GM12801 (cell line): ENCODE measurements around the gene NLRC5.

Source experiments
- CTCF ChIP-seq: IDR thresholded peaks from one replicate; pipeline ENCODE4 v1.5.1; 2011; ENCODE audit warnings: control low read depth; ENCODE audit not compliant: insufficient read length; ENCODE audit errors: extremely low read depth

The NLRC5 gene

GRCh38 chr16:57069053-57069452 lies 79.7 kb downstream of the NLRC5 start:
- TF ChIP-seq CTCF = no peak

GRCh38 chr16:57069635-57070370 lies 80.4 kb downstream of the NLRC5 start:
- no peak for TF ChIP-seq CTCF

DNA sequence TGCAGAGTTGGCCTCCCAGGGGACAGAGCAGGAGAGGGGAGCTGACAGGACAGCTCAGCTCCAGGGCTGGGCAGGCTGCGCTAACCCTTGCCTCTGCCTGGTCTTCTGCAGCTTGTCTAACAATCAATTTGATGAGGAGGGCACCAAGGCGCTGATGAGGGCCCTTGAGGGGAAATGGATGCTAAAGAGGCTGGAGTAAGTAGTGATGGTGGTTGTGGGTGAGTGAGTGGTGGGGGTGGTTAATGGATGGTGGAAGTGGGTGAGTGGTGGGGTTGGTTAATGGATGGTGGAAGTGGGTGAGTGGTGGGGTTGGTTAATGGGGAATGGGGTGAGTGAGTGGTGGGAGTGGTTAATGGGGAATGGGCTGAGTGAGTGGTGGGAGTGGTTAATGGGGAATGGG lies 81.1 kb downstream of the NLRC5 start:
- no peak for TF ChIP-seq CTCF

DNA sequence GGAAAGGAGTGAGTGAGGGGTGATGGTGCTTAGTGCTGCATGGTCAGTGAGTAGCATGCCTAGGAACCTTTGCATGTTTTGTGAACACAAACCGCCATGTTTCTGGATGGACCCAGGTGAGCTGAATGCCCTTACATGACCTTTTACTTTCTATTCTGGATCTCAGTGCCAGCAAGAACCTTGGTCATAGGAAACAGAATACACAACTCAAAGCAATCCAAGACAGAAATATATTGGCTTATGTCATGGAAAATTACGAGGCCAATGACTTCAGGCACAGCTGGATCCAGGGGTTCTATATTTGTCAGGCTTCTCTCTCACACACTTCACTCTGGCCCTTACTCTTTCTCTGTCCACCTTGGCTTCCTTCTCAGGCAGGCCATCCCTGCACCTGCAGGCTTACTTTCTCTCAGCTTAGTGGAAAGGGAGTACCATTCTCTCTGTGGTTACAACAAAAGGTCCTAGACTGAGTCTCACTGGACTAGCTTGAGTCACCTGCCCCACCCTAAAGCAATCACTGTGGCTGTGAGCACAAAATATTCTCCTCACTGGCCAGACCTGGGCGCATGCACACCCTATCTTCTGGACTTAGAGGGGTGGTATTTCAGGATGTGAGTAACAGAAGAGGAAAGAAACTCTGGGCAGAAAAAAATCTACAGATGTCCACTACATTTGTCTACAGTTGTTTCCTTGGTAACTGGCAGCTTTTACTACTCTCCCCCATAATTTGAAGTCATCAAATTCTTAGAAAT lies 82.7 kb downstream of the NLRC5 start:
- no peak for TF ChIP-seq CTCF

GRCh38 chr16:57072616-57073275 lies 83.4 kb downstream of the NLRC5 start:
- no peak for TF ChIP-seq CTCF

- no peak for TF ChIP-seq CTCF
Measured at GRCh38 chr16:57077714-57078113, 88.4 kb downstream of the NLRC5 start.

- no peak for TF ChIP-seq CTCF
Measured at GRCh38 chr16:57081744-57082143, 92.4 kb downstream of the NLRC5 start.
